GM12874 (cell line): Measurements from ENCODE around the gene MORC1.

ENCODE experiments used
- CTCF ChIP-seq: IDR thresholded peaks from 2 replicates; pipeline ENCODE4 v1.5.1; 2011; ENCODE audit warnings: low read depth, mild to moderate bottlenecking, control low read depth, low read length, moderate library complexity; ENCODE audit not compliant: insufficient read depth

Gene MORC1

DNA sequence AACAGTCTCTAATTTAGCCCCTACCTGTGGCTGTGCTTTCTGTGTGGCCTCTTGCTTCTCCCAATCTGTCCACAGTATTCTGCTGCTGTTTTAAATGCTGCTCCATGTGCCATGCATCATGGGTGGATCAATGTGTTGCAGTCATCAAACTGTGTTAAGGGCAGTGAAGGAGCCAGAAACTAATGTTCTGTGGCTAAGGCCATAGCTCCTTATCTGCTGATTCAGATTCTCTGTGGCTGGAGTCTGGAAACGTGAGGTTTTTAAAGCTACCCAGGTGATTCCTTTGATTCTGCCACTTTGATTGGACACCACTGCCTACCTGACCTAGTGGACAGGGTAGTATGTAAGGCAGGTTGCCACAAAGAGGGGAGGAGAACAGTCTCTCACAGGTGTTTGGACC lies 44.8 kb downstream of the MORC1 start:
- TF ChIP-seq CTCF = no peak

- no peak for TF ChIP-seq CTCF
Observed at GRCh38 chr3:109072194-109072593, 45.7 kb downstream of the MORC1 start.

DNA sequence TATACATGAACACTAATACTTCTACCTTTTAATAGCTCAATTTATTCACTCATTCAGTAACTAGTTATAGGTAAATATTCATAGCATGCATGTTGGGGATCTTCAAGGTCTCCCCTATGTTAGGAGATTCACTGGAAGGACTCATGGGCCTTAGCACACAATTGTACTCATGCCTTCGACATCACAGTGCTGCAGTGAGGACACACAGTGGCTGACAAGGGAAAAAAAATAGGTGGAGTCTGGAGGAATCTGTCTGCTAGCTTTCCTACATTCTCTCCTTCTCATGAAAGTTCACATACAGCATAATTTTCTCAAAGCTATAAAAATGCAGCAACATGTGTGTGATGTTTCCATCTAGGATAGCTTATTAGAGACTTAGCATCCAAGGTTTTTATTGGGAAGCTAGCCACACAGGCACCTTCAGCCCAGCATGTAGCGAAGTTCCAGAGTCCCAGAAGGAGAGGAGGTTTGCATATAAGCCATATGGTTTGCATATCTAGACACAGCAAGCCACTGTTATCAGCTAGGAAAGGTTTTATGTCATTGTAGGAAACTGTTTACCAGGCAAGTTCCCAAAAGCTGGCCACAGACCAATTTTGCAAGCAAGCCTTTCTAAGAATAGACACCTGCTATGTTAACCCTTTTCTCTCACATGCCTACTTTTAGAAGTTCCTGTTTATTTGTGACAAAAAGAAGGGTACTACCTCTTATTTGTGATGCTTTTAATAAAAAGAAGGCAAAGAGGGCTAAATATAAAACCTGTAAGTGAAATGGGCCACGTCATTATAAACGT lies 46.4 kb downstream of the MORC1 start:
- no peak for TF ChIP-seq CTCF

DNA sequence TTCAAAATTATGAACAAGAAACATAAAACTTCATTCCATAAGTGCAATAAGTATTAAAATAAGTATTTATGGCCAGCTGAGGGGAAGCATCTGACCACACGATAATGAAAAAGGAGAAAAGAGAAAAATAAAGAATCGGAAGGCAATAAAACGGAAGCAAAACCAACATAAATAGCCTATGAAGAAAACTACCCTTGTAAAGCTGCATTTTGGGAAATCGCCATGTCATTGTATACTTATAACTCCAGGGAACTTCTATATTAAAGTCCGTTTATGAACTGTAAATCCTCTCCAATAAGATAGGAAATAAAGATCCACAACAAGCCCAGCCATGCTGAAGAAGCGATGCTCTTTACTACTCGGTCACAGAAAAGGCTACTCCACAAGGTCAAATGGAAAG lies 47.7 kb downstream of the MORC1 start:
- TF ChIP-seq CTCF = no peak

GRCh38 chr3:109066864-109067263 lies 51.1 kb downstream of the MORC1 start:
- no peak for TF ChIP-seq CTCF

DNA sequence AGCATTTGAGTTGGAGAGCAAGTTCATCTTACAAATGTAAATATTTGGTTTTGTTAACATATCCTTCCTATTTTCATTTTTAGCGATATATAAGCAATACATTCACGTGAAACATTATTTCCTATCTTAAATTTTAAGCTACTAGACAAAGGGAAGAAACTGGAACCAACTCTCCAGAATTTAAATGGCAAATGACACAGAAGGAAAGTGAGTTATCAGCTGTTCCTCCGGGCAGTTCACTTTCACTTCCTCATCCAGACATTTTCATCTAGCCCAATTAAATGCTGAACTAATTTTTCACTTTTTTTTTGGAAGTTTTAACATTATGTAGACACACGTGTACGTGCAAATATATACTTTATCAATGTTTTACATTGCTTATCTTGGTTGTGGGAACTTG lies 58.7 kb downstream of the MORC1 start:
- TF ChIP-seq CTCF = no peak

DNA sequence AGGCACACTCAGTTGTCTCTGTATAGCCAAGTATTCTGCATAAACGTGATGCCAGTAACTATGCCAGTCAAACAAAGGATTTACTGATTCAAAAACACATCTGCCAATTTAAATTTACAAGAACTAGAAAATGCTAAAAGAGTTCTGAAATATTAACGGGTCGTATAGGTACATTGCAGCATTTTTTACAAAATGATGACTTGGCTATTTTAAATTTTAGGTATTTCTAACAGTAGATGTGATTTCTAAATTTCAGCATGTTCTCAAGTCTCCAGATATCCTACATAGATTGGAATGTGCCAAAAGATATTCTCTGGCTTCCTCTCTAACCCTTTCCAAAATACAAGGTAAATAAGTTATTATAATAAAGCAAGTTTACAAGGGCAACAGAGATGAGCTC lies 60.3 kb downstream of the MORC1 start:
- TF ChIP-seq CTCF = no peak
